COLO668 (cell line): Measurements from ENCODE around the gene MED20.

Experiments used
- DNase-seq: peaks from one replicate; lab custom pipeline; 2025; ENCODE audit not compliant: unreplicated experiment; lab: John Stamatoyannopoulos, UW

MED20 gene

GRCh38 chr6:41914869-41915530 is 5.9 kb downstream of the MED20 start:
- no peak for DNase-seq

GRCh38 chr6:41914343-41914742 is 6.6 kb downstream of the MED20 start:
- no peak for DNase-seq

- no peak for DNase-seq
Observed at GRCh38 chr6:41909727-41910126, 11.2 kb downstream of the MED20 start.

- DNase-seq = peak; percentile 4
Observed at GRCh38 chr6:41901882-41902519, 18.9 kb downstream of the MED20 start.

- no peak for DNase-seq
Observed at GRCh38 chr6:41900861-41901260, 20.1 kb downstream of the MED20 start.

GRCh38 chr6:41896281-41896680 is 24.7 kb downstream of the MED20 start:
- DNase-seq = no peak

GRCh38 chr6:41895300-41896233 is 25.4 kb downstream of the MED20 start, which contains the start of gene USP49:
USP49 (minus strand) TSS chr6:41895375; CDS start chr6:41806983, 88,392 bp downstream.
- DNase-seq = peak; percentile 90

- peak; percentile 45 for DNase-seq
Observed at GRCh38 chr6:41894366-41895299, 26.3 kb downstream of the MED20 start.

GRCh38 chr6:41892921-41893564 is 27.9 kb downstream of the MED20 start:
- DNase-seq = no peak

- DNase-seq = no peak
Observed at GRCh38 chr6:41887331-41887751, 33.6 kb downstream of the MED20 start.

- DNase-seq = no peak
Observed at GRCh38 chr6:41885930-41886329, 35.0 kb downstream of the MED20 start.

- no peak for DNase-seq
Observed at GRCh38 chr6:41884957-41885356, 36.0 kb downstream of the MED20 start.

GRCh38 chr6:41881506-41881905 is 39.4 kb downstream of the MED20 start:
- DNase-seq = no peak

- DNase-seq = no peak
Observed at GRCh38 chr6:41878961-41879405, 42.0 kb downstream of the MED20 start.

GRCh38 chr6:41878246-41878645 is 42.7 kb downstream of the MED20 start:
- DNase-seq = no peak

GRCh38 chr6:41877051-41877680 is 43.8 kb downstream of the MED20 start:
- DNase-seq = no peak

GRCh38 chr6:41874741-41875140 is 46.2 kb downstream of the MED20 start:
- no peak for DNase-seq

- DNase-seq = no peak
Observed at GRCh38 chr6:41872147-41872546, 48.8 kb downstream of the MED20 start.

GRCh38 chr6:41871691-41872090 is 49.2 kb downstream of the MED20 start:
- no peak for DNase-seq
